ENCODE results near the gene TOM1.

DNA sequence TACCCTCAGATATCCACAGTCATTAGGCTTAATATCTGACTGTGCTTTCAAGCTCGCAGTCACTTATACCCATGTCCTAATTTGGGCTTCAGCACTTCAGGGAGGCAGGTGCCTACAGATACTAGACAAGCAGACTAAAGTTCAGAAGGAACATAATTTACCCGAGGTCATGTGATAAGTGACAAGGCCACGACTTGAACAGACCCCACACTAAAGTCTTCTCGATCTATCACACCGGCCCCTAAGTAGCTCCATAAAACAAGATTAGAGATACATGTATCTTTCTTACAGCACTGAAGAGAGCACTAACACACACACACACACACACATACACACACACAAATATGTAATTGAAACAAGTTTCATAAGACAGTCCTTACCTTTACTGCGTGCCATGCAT, 32.6 kb downstream of the TOM1 start:
- TF ChIP-seq CTCF (IDR thresholded peaks at IDR 0.05; ENCODE audit: insufficient read depth, low read length), result no peak
- no peak for TF ChIP-seq SPI1 (IDR thresholded peaks at IDR 0.05; ENCODE audit: borderline replicate concordance, low read depth)
- TF ChIP-seq REST (IDR thresholded peaks at IDR 0.05; ENCODE audit: insufficient replicate concordance, low read depth), result no peak
- TF ChIP-seq GABPA (IDR thresholded peaks at IDR 0.05; ENCODE audit: low read depth), result no peak
